Muscle layer of duodenum (tissue), 2 donors: ENCODE data around the gene CYP26C1.

Experiments used
- H3K27ac ChIP-seq: one replicate; pipeline ENCODE4 v1.7.0; 2013; ENCODE audit warnings: mild to moderate bottlenecking, low read length
- H3K27me3 ChIP-seq: one replicate; pipeline ENCODE4 v1.7.0; 2013; ENCODE audit warnings: low read depth, mild to moderate bottlenecking, control low read depth, low read length
- H3K36me3 ChIP-seq, 2 donors: one replicate each; pipeline ENCODE4 v1.7.0; 2013; ENCODE audit warnings: low read length in 2 of 2, control low read depth in 1 of 2, mild to moderate bottlenecking in 1 of 2; ENCODE audit not compliant: insufficient read depth in 2 of 2, control insufficient read depth in 1 of 2
- H3K4me1 ChIP-seq, 2 donors: one replicate each; pipeline ENCODE4 v1.7.0; 2013; ENCODE audit warnings: low read length in 2 of 2, mild to moderate bottlenecking in 2 of 2, control low read depth in 1 of 2, moderate library complexity in 1 of 2; ENCODE audit not compliant: insufficient read depth in 2 of 2, control insufficient read depth in 1 of 2
- H3K4me3 ChIP-seq, 2 donors: one replicate each; pipeline ENCODE4 v1.7.0; 2013; ENCODE audit warnings: low read length in 2 of 2, low read depth in 1 of 2, mild to moderate bottlenecking in 1 of 2
- H3K9me3 ChIP-seq, 2 donors: one replicate each; pipeline ENCODE4 v1.7.0; 2013; ENCODE audit warnings: low read length in 2 of 2, control low read depth in 1 of 2, mild to moderate bottlenecking in 1 of 2; ENCODE audit not compliant: control insufficient read depth in 1 of 2
- donor health status: healthy.

Gene CYP26C1

GRCh38 chr10:93081318-93081717, 20.7 kb downstream of the CYP26C1 start:
- Histone ChIP-seq H3K4me3 (no peak overlapping the region), H3K9me3 (no peaks in the 10 kb centered on the region), H3K4me1 (no peaks in the 10 kb centered on the region), H3K27ac (no peak overlapping the region), H3K27me3 (peaks cover 12% of the 10 kb centered on the region), H3K36me3 (no peaks in the 10 kb centered on the region)

GRCh38 chr10:93081834-93082233, 21.2 kb downstream of the CYP26C1 start:
- H3K4me1 ChIP-seq: no peaks in the 10 kb centered on the region
- no peak overlapping the region for H3K27ac ChIP-seq
- no peaks in the 10 kb centered on the region for H3K9me3 ChIP-seq
- H3K27me3 ChIP-seq: peaks cover 12% of the 10 kb centered on the region
- H3K4me3 ChIP-seq: no peak overlapping the region
- no peaks in the 10 kb centered on the region for H3K36me3 ChIP-seq

GRCh38 chr10:93083743-93084539, 23.3 kb downstream of the CYP26C1 start:
- Histone ChIP-seq H3K4me1 (no peaks in the 10 kb centered on the region), H3K27ac (no peak overlapping the region), H3K4me3 (no peak overlapping the region), H3K27me3 (peaks cover 12% of the 10 kb centered on the region), H3K9me3 (no peaks in the 10 kb centered on the region), H3K36me3 (no peaks in the 10 kb centered on the region)

GRCh38 chr10:93085272-93085859, 24.8 kb downstream of the CYP26C1 start:
- Histone ChIP-seq H3K4me3 (no peak overlapping the region), H3K36me3 (no peaks in the 10 kb centered on the region), H3K4me1 (no peaks in the 10 kb centered on the region), H3K27me3 (peaks cover 7% of the 10 kb centered on the region), H3K27ac (no peak overlapping the region), H3K9me3 (no peaks in the 10 kb centered on the region)

GRCh38 chr10:93086289-93086688, 25.7 kb downstream of the CYP26C1 start:
- Histone ChIP-seq H3K36me3 (no peaks in the 10 kb centered on the region), H3K27me3 (peaks cover 7% of the 10 kb centered on the region), H3K9me3 (no peaks in the 10 kb centered on the region), H3K27ac (no peak overlapping the region), H3K4me1 (no peaks in the 10 kb centered on the region), H3K4me3 (no peak overlapping the region)

- H3K9me3 ChIP-seq: no peaks in the 10 kb centered on the region
- no peaks in the 10 kb centered on the region for H3K36me3 ChIP-seq
- no peak overlapping the region for H3K27ac ChIP-seq
- H3K4me3 ChIP-seq: no peak overlapping the region
- H3K27me3 ChIP-seq: no peaks in the 10 kb centered on the region
- no peaks in the 10 kb centered on the region for H3K4me1 ChIP-seq
These were observed 27.2 kb downstream of the CYP26C1 start for GRCh38 chr10:93087846-93088245.

GRCh38 chr10:93088466-93088865, 27.9 kb downstream of the CYP26C1 start:
- H3K4me3 ChIP-seq: no peak overlapping the region
- H3K27me3 ChIP-seq: no peaks in the 10 kb centered on the region
- H3K4me1 ChIP-seq: no peaks in the 10 kb centered on the region
- H3K9me3 ChIP-seq: no peaks in the 10 kb centered on the region
- no peaks in the 10 kb centered on the region for H3K36me3 ChIP-seq
- no peak overlapping the region for H3K27ac ChIP-seq

- Histone ChIP-seq H3K4me3 (no peak overlapping the region), H3K27me3 (no peaks in the 10 kb centered on the region), H3K36me3 (no peaks in the 10 kb centered on the region), H3K27ac (no peak overlapping the region), H3K9me3 (no peaks in the 10 kb centered on the region), H3K4me1 (no peaks in the 10 kb centered on the region)
These were observed 30.0 kb downstream of the CYP26C1 start for GRCh38 chr10:93090619-93091018.

GRCh38 chr10:93091960-93092359, 31.4 kb downstream of the CYP26C1 start:
- no peaks in the 10 kb centered on the region for H3K9me3 ChIP-seq
- H3K4me1 ChIP-seq: no peaks in the 10 kb centered on the region
- no peak overlapping the region for H3K4me3 ChIP-seq
- H3K27ac ChIP-seq: no peak overlapping the region
- no peaks in the 10 kb centered on the region for H3K36me3 ChIP-seq
- no peaks in the 10 kb centered on the region for H3K27me3 ChIP-seq

GRCh38 chr10:93095225-93095624, 34.6 kb downstream of the CYP26C1 start:
- H3K4me1 ChIP-seq: no peaks in the 10 kb centered on the region
- no peaks in the 10 kb centered on the region for H3K27me3 ChIP-seq
- no peaks in the 10 kb centered on the region for H3K36me3 ChIP-seq
- no peaks in the 10 kb centered on the region for H3K9me3 ChIP-seq
- no peak overlapping the region for H3K4me3 ChIP-seq
- H3K27ac ChIP-seq: no peak overlapping the region

GRCh38 chr10:93096901-93097300, 36.3 kb downstream of the CYP26C1 start:
- no peaks in the 10 kb centered on the region for H3K4me1 ChIP-seq
- no peak overlapping the region for H3K4me3 ChIP-seq
- no peaks in the 10 kb centered on the region for H3K27me3 ChIP-seq
- no peaks in the 10 kb centered on the region for H3K9me3 ChIP-seq
- H3K27ac ChIP-seq: no peak overlapping the region
- H3K36me3 ChIP-seq: no peaks in the 10 kb centered on the region

GRCh38 chr10:93097386-93097785, 36.8 kb downstream of the CYP26C1 start:
- Histone ChIP-seq H3K27ac (no peak overlapping the region), H3K27me3 (no peaks in the 10 kb centered on the region), H3K36me3 (no peaks in the 10 kb centered on the region), H3K4me3 (no peak overlapping the region), H3K4me1 (no peaks in the 10 kb centered on the region), H3K9me3 (no peaks in the 10 kb centered on the region)
